ENCODE results near the gene DNAAF9. TPM values are rescaled to one million over a fixed set of nuclear protein-coding genes. Genes with fewer than 3 reads are reported as not detected.
A peak's percentile ranks its signal among the peaks of the same experiment; 100 is the strongest.
"Not testable (repeated sequence)": the region's sequence is repeated elsewhere in the genome, so short reads cannot be mapped to it uniquely, and the experiment has no call there.

The DNAAF9 gene
- total RNA-seq, 3 donors from 2014 or later: 1.9 to 25.4 (median 3.9) TPM

DNA sequence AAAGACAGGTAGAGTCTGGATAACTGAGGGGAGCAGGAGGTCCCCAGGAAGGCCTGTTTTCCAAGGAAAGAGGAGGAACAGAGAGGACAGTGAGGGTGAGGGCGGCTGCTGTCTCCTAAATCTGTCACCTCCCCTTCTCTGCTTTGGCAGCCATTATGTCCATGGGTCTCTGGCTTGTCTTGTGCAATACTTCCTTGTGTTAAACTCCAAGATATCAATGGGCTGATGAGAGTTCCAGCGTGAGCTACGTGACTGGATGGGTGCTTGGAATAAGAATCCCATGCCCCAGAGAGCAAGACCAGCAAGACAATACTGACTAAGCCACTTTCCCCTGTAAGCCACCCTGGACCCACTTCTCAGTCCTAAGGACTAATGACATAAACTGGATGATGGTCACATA is 26.3 kb upstream of the DNAAF9 start:
- no peak for ATAC-seq
- intact Hi-C loops (cut with DNase I, micrococcal nuclease): no loop called here

GRCh38 chr20:3432844-3433243 is 25.4 kb upstream of the DNAAF9 start:
- ATAC-seq (no peak), DNase-seq (no peak)
- Histone ChIP-seq H3K4me1 (ENCODE audit: low read depth) (no peaks in the 10 kb centered on the region), H3K4me3 (no peak overlapping the region), H3K9me3 (no peaks in the 10 kb centered on the region), H3K36me3 (ENCODE audit: low read depth) (no peaks in the 10 kb centered on the region)
- TF ChIP-seq, protein P1, sequence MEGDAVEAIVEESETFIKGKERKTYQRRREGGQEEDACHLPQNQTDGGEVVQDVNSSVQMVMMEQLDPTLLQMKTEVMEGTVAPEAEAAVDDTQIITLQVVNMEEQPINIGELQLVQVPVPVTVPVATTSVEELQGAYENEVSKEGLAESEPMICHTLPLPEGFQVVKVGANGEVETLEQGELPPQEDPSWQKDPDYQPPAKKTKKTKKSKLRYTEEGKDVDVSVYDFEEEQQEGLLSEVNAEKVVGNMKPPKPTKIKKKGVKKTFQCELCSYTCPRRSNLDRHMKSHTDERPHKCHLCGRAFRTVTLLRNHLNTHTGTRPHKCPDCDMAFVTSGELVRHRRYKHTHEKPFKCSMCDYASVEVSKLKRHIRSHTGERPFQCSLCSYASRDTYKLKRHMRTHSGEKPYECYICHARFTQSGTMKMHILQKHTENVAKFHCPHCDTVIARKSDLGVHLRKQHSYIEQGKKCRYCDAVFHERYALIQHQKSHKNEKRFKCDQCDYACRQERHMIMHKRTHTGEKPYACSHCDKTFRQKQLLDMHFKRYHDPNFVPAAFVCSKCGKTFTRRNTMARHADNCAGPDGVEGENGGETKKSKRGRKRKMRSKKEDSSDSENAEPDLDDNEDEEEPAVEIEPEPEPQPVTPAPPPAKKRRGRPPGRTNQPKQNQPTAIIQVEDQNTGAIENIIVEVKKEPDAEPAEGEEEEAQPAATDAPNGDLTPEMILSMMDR (IDR thresholded peaks at IDR 0.05): no peak
- intact Hi-C loops (cut with DNase I, micrococcal nuclease): no loop called here

More for the DNA sequence above, 26.3 kb upstream of the DNAAF9 start:
- no peaks in the 10 kb centered on the region for H3K36me3 ChIP-seq (ENCODE audit: low read depth)
- TF ChIP-seq, protein P1 (IDR thresholded peaks at IDR 0.05): no peak
- no peaks in the 10 kb centered on the region for H3K9me3 ChIP-seq
- H3K4me1 ChIP-seq (ENCODE audit: low read depth): no peaks in the 10 kb centered on the region
- H3K4me3 ChIP-seq: no peak overlapping the region
- DNase-seq: no peak

DNA sequence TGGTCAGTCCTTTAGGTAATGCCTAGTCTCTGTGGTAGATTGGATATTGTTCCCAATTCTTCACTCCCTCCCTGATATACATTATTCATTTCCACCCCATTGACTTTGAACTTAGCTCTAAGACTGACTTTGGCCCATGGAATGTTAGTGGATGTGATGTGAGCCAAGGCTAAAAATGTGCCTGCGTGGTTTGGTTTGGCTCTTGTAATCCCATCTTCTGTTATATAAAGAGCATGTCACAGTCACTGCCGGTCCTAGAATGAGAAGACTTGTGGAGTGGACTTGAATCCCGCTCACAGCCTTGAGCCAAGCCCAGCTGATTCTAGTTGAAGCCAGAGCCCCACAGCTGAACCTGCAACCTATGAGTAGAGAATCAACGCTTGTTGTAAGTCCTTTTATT is 23.6 kb upstream of the DNAAF9 start:
- ATAC-seq: no peak

GRCh38 chr20:3430376-3431069 is 23.1 kb upstream of the DNAAF9 start:
- no peaks in the 10 kb centered on the region for H3K4me1 ChIP-seq (ENCODE audit: low read depth)
- no peaks in the 10 kb centered on the region for H3K9me3 ChIP-seq
- intact Hi-C loops (cut with DNase I, micrococcal nuclease): no loop called here
- TF ChIP-seq, protein P1 (IDR thresholded peaks at IDR 0.05): no peak
- ATAC-seq (peak; percentile 28), DNase-seq (no peak)
- no peaks in the 10 kb centered on the region for H3K36me3 ChIP-seq (ENCODE audit: low read depth)
- H3K4me3 ChIP-seq: no peak overlapping the region

More for the DNA sequence above, 23.6 kb upstream of the DNAAF9 start:
- Histone ChIP-seq H3K36me3 (ENCODE audit: low read depth) (no peaks in the 10 kb centered on the region), H3K4me1 (ENCODE audit: low read depth) (no peaks in the 10 kb centered on the region), H3K9me3 (no peaks in the 10 kb centered on the region), H3K4me3 (no peak overlapping the region)
- intact Hi-C loops (cut with DNase I, micrococcal nuclease): no loop called here
- TF ChIP-seq, protein P1 (IDR thresholded peaks at IDR 0.05): no peak
- no peak for DNase-seq

DNA sequence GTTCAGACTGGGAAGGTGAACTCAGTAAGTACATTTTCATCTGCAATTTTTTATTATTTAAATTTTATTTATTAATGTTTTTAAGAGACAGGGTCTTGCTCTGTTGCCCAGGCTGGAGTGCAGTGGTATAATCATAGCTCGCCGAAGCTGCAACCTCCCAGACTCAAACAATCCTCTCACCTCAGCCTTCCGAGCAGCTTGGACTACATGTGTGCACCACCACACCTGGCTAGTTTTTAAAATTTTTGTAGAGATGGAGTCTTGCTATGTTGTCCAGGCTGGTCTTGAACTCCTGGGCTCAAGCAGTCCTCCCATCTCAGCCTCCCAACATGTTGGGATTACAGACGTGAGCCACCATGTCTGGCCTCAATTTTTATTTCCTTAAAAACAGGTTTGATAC is 19.3 kb upstream of the DNAAF9 start:
- H3K36me3 ChIP-seq (ENCODE audit: low read depth); intact Hi-C loops (cut with DNase I, micrococcal nuclease); ATAC-seq; H3K4me1 ChIP-seq (ENCODE audit: low read depth); H3K9me3 ChIP-seq; DNase-seq; H3K4me3 ChIP-seq: not testable (repeated sequence)

DNA sequence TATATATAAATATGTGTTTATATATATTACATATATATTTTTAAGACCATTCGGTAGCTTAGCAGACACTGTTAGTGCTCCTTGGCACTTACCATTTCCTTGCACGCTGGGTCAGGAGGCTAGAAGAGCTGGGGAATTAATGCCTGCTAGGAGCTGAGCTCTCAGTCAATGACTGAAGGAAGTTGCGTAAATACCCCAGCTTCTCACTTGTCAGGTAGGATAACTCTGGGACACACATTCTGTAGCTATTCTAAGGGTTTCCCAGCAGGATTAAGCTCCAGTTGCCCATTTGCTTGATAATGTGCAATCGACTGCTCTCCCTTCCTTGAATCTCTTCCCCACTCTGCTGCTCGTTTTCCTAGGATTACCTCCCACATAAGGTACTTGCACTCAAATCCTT is 15.7 kb upstream of the DNAAF9 start:
- no peak for DNase-seq
- Histone ChIP-seq H3K4me3 (no peak overlapping the region), H3K36me3 (ENCODE audit: low read depth) (no peaks in the 10 kb centered on the region), H3K9me3 (no peaks in the 10 kb centered on the region), H3K4me1 (ENCODE audit: low read depth) (no peaks in the 10 kb centered on the region)
- no peak for ATAC-seq
- TF ChIP-seq, protein P1 (IDR thresholded peaks at IDR 0.05): no peak
- intact Hi-C loops (cut with DNase I, micrococcal nuclease): no loop called here
